Tibial nerve (tissue), 4 donors: ENCODE measurements around the gene HNRNPU.

ENCODE experiments used
- EP300 ChIP-seq, 2 donors: sonication (generic); formaldehyde crosslinking; IDR thresholded peaks; one replicate each; pipeline ENCODE4 v1.6.1; 2017; ENCODE audit warnings: antibody characterized with exemption in 2 of 2, mild to moderate bottlenecking in 1 of 2
- POLR2A ChIP-seq, 2 donors: fragments of 450-650 bp; IDR thresholded peaks; one replicate each; pipeline ENCODE4 v1.6.1; 2017; ENCODE audit warnings: antibody characterized with exemption in 2 of 2, mild to moderate bottlenecking in 2 of 2, moderate library complexity in 2 of 2
- TF ChIP-seq, protein P1 (sequence below), 5 experiments: fragments of 200-600 bp in 3 of 5; fragments of 450-650 bp in 2 of 5; sonication (generic) in 3 of 5; IDR thresholded peaks; one replicate each; pipeline ENCODE4 v1.5.1; 2016 to 2019; ENCODE audit warnings: antibody characterized with exemption in 5 of 5, mild to moderate bottlenecking in 3 of 5, moderate library complexity in 2 of 5

DNA sequence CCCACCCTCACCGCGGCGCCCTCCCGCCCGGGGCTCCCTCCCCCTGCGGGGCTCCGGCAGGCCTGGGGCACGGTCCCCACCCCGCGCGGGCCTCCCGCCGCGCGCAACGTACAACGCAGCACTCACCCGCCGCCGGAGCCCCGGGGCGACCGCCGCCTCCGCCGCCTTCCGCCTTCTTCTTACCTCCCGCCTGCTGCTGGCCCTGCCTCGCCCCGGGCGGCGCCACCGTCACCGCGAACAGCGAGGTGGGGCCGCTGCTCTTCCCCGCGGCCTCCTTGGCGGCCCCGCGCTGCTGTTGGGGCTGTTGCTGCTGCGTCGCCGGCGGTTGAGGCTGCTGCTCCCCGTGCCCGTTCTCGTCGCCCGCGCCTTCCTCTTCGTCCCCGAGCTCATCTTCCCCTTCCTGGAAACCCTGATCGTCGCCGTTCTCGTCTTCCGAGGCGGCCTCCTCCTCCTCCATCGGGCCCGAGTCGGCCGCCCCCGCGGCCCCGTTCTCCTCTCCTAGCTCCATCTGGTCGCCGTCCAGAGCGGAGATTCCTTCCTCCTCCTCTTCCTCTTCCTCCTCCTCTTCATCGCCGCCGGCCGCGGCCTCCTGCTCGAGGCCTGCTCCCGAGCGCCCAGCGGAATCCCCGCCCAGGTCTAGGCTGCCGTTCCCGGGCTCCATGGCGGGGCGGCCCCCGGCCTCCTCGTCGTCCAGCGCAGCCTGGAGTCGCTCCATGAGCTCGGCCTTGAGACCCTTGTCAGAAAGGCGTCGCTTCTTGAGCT is 671 bp downstream of the HNRNPU start:
- TF ChIP-seq, protein P1, sequence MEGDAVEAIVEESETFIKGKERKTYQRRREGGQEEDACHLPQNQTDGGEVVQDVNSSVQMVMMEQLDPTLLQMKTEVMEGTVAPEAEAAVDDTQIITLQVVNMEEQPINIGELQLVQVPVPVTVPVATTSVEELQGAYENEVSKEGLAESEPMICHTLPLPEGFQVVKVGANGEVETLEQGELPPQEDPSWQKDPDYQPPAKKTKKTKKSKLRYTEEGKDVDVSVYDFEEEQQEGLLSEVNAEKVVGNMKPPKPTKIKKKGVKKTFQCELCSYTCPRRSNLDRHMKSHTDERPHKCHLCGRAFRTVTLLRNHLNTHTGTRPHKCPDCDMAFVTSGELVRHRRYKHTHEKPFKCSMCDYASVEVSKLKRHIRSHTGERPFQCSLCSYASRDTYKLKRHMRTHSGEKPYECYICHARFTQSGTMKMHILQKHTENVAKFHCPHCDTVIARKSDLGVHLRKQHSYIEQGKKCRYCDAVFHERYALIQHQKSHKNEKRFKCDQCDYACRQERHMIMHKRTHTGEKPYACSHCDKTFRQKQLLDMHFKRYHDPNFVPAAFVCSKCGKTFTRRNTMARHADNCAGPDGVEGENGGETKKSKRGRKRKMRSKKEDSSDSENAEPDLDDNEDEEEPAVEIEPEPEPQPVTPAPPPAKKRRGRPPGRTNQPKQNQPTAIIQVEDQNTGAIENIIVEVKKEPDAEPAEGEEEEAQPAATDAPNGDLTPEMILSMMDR (IDR thresholded peaks at IDR 0.05), result no peak
- TF ChIP-seq POLR2A (IDR thresholded peaks at IDR 0.05) (no peak), EP300 (IDR thresholded peaks at IDR 0.05) (no peak)
